ENCODE measurements around the gene SGK1. TPM values are rescaled to one million over a fixed set of nuclear protein-coding genes. Genes with fewer than 3 reads are reported as not detected.

The SGK1 gene
- polyA plus RNA-seq, 1 of the 3 experiments (the other 2 are of a cell fraction), result 440 TPM

DNA sequence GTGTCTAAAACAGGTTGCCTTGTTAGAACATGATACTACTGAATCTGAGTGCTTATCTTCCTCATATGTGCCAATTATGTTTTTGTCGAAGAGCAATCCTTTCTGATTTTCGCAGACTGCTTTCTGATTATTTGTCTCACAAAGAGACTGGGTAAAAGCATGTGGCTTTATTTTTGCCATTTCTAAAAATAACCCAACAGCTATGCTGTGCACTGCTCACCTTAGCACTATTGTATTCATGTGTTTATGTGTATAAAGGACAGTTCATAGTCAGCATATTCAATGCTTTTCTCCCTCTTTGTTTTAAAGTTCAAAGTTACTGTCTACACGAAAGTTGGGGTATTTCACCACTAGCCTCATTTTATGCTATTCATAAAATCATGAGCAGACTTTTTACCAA, 127.0 kb downstream of the SGK1 start:
- 77% methylated on average over 3 of the region's 3 CpGs for WGBS (ENCODE audit: low lambda C conversion rate)
- no peak overlapping the region for H3K27ac ChIP-seq (ENCODE audit: low read depth in 2 of 2, low read length in 1 of 2)
- H3K4me3 ChIP-seq (ENCODE audit: low read depth in 2 of 2, low read length in 1 of 2), result no peak overlapping the region
- no peak for TF ChIP-seq EZH2phosphoT487 (IDR thresholded peaks at IDR 0.05; ENCODE audit: borderline replicate concordance, low read depth)
- TF ChIP-seq ELF1 (IDR thresholded peaks at IDR 0.05), result no peak
- no peak for TF ChIP-seq NFIC (IDR thresholded peaks at IDR 0.05; ENCODE audit: borderline replicate concordance)
- DNase-seq, result no peak
- no peaks in the 10 kb centered on the region for H3K9me2 ChIP-seq
- H3K79me2 ChIP-seq (ENCODE audit: insufficient read depth), result no peaks in the 10 kb centered on the region
- POLR2A ChIA-PET, result no interaction called here
- H3K27me3 ChIP-seq (ENCODE audit: insufficient read depth), result no peaks in the 10 kb centered on the region
- H3K4me2 ChIP-seq, result no peak overlapping the region
- no peak overlapping the region for H3K9ac ChIP-seq
- CTCF ChIA-PET, result interaction anchor here (1.7 kb wide), 1 partner anchor 633 kb away, joined by 3 read pairs; no protein-coding TSS in a partner anchor
- no peaks in the 10 kb centered on the region for H4K20me1 ChIP-seq (ENCODE audit: insufficient read depth)
- no peaks in the 10 kb centered on the region for H3F3A ChIP-seq (replicated peaks; ENCODE audit: insufficient read depth)
- no peak overlapping the region for H2AFZ ChIP-seq (ENCODE audit: low read depth)
- H3K4me1 ChIP-seq (ENCODE audit: control insufficient read depth in 1 of 2, insufficient read depth in 2 of 2, low read depth in 1 of 2, low read length in 1 of 2), result no peaks in the 10 kb centered on the region; a peak in 1 of 4 replicates
- no peaks in the 10 kb centered on the region for H3K9me3 ChIP-seq
- no peaks in the 10 kb centered on the region for H3K36me3 ChIP-seq (replicated peaks in 1 of 2; ENCODE audit: control insufficient read depth in 1 of 2, insufficient read depth in 2 of 2, low read length in 1 of 2)

DNA sequence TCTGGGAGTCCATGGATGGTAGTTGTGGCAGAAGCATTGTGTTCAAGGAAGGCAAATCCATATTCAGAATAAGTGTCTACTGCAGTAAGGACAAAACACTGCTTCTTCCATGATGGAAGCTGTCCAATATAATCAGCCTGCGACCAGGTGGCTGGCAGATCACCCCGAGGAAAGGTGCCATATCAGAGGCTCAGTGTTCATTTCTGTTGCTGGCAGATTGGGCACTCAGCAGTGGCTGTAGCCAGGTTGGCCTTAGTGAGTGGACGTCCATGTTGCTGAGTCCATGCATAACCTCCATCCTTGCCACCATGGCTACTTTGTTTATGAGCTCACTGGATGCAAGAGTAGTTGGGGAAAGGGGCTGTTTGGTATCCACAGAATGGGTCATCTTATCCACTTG, 130.2 kb downstream of the SGK1 start:
- ChIA-PET CTCF (interaction anchor here (1.9 kb wide), 1 partner anchor 9 kb away, joined by 6 read pairs; no protein-coding TSS in a partner anchor), POLR2A (no interaction called here)
- no peak overlapping the region for H3K4me3 ChIP-seq (ENCODE audit: low read depth in 2 of 2, low read length in 1 of 2)
- no peak overlapping the region for H3K9ac ChIP-seq
- H3K4me2 ChIP-seq, result no peak overlapping the region
- DNase-seq, result no peak
- H3K9me2 ChIP-seq, result no peaks in the 10 kb centered on the region
- H3K9me3 ChIP-seq, result no peaks in the 10 kb centered on the region
- no peaks in the 10 kb centered on the region for H3K27me3 ChIP-seq (ENCODE audit: insufficient read depth)
- H3K79me2 ChIP-seq (ENCODE audit: insufficient read depth), result no peaks in the 10 kb centered on the region
- H2AFZ ChIP-seq (ENCODE audit: low read depth), result no peak overlapping the region
- H3K36me3 ChIP-seq (replicated peaks in 1 of 2; ENCODE audit: control insufficient read depth in 1 of 2, insufficient read depth in 2 of 2, low read length in 1 of 2), result no peaks in the 10 kb centered on the region
- no peaks in the 10 kb centered on the region for H3K4me1 ChIP-seq (ENCODE audit: control insufficient read depth in 1 of 2, insufficient read depth in 2 of 2, low read depth in 1 of 2, low read length in 1 of 2)
- no peaks in the 10 kb centered on the region for H3F3A ChIP-seq (replicated peaks; ENCODE audit: insufficient read depth)
- H3K27ac ChIP-seq (ENCODE audit: low read depth in 2 of 2, low read length in 1 of 2), result no peak overlapping the region
- H4K20me1 ChIP-seq (ENCODE audit: insufficient read depth), result no peaks in the 10 kb centered on the region
- TF ChIP-seq, protein P1, sequence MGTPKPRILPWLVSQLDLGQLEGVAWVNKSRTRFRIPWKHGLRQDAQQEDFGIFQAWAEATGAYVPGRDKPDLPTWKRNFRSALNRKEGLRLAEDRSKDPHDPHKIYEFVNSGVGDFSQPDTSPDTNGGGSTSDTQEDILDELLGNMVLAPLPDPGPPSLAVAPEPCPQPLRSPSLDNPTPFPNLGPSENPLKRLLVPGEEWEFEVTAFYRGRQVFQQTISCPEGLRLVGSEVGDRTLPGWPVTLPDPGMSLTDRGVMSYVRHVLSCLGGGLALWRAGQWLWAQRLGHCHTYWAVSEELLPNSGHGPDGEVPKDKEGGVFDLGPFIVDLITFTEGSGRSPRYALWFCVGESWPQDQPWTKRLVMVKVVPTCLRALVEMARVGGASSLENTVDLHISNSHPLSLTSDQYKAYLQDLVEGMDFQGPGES (IDR thresholded peaks at IDR 0.05; ENCODE audit: low read depth, low read length), result no peak
- TF ChIP-seq TEAD4 (IDR thresholded peaks at IDR 0.05; ENCODE audit: borderline replicate concordance, insufficient read depth) (no peak), FOXM1 (IDR thresholded peaks at IDR 0.05; ENCODE audit: low read depth) (no peak), FOSL2 (IDR thresholded peaks at IDR 0.05; ENCODE audit: borderline replicate concordance, low read depth) (no peak), MEF2A (IDR thresholded peaks at IDR 0.05; ENCODE audit: borderline replicate concordance, low read depth) (no peak)
- TF ChIP-seq, protein P2, sequence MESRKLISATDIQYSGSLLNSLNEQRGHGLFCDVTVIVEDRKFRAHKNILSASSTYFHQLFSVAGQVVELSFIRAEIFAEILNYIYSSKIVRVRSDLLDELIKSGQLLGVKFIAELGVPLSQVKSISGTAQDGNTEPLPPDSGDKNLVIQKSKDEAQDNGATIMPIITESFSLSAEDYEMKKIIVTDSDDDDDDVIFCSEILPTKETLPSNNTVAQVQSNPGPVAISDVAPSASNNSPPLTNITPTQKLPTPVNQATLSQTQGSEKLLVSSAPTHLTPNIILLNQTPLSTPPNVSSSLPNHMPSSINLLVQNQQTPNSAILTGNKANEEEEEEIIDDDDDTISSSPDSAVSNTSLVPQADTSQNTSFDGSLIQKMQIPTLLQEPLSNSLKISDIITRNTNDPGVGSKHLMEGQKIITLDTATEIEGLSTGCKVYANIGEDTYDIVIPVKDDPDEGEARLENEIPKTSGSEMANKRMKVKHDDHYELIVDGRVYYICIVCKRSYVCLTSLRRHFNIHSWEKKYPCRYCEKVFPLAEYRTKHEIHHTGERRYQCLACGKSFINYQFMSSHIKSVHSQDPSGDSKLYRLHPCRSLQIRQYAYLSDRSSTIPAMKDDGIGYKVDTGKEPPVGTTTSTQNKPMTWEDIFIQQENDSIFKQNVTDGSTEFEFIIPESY (IDR thresholded peaks at IDR 0.05; ENCODE audit: borderline replicate concordance, low read depth), result no peak
- WGBS (ENCODE audit: low lambda C conversion rate), result 83% methylated on average over 1 of the region's 3 CpGs

Measured in SK-N-SH (cell line).